GM12878 (cell line): ENCODE measurements around the gene ASPG.

Source experiments
- CTCF ChIP-seq, 3 experiments: IDR thresholded peaks in 2 of 3; conservative IDR thresholded peaks in 1 of 3; 2 replicates each; pipeline ENCODE4 v1.5.1; 2011; ENCODE audit warnings: low read depth in 3 of 3, low read length in 3 of 3, mild to moderate bottlenecking in 3 of 3, control low read depth in 2 of 3, moderate library complexity in 2 of 3, inconsistent platforms in 1 of 3, mixed read lengths in 1 of 3; ENCODE audit not compliant: control insufficient read depth in 2 of 3, insufficient read depth in 1 of 3; ENCODE audit errors: extremely low read depth in 1 of 3
- HCFC1 ChIP-seq: fragments of 150-350 bp; IDR thresholded peaks from 2 replicates; pipeline ENCODE4 v1.6.1; 2014; ENCODE audit warnings: low read length
- HDGF ChIP-seq: fragments of 450-650 bp; IDR thresholded peaks from 2 replicates; pipeline ENCODE4 v1.6.1; 2016; ENCODE audit warnings: antibody characterized with exemption
- POLR2A ChIP-seq: IDR thresholded peaks from 2 replicates; pipeline ENCODE4 v1.6.1; 2011; ENCODE audit warnings: low read depth, mild to moderate bottlenecking, low read length
- POLR2AphosphoS5 ChIP-seq: IDR thresholded peaks from 2 replicates; pipeline ENCODE4 v1.6.1; 2011; ENCODE audit warnings: mild to moderate bottlenecking, low read length, inconsistent platforms
- RELA ChIP-seq: fragments of 450-650 bp; IDR thresholded peaks from 2 replicates; pipeline ENCODE4 v1.8.0; 2014; ENCODE audit warnings: borderline replicate concordance; ENCODE audit not compliant: partially characterized antibody
- TAF1 ChIP-seq: IDR thresholded peaks from 2 replicates; pipeline ENCODE4 v1.6.1; 2011; ENCODE audit warnings: mild to moderate bottlenecking, low read depth, low read length, borderline replicate concordance
- USF1 ChIP-seq: IDR thresholded peaks from 2 replicates; pipeline ENCODE4 v1.6.1; 2011; ENCODE audit warnings: borderline replicate concordance, low read depth, mild to moderate bottlenecking, moderate library complexity, mixed read lengths, low read length; ENCODE audit not compliant: insufficient read depth; ENCODE audit errors: extremely low read length
- ZBTB33 ChIP-seq: fragments of 450-650 bp; IDR thresholded peaks from 2 replicates; pipeline ENCODE4 v1.6.1; 2017; ENCODE audit warnings: mild to moderate bottlenecking
- ZSCAN29 ChIP-seq: fragments of 450-650 bp; IDR thresholded peaks from 2 replicates; pipeline ENCODE4 v1.6.1; 2017; ENCODE audit warnings: mild to moderate bottlenecking, moderate library complexity

- TF ChIP-seq CTCF (IDR thresholded peaks at IDR 0.05 in 2 of 3, conservative IDR thresholded peaks at IDR 0.05 in 1 of 3; ENCODE audit: control insufficient read depth in 2 of 3, extremely low read depth in 1 of 3, insufficient read depth in 1 of 3, low read depth in 3 of 3, low read length in 3 of 3) (no peak), HCFC1 (no peak), ZSCAN29 (no peak), ZBTB33 (no peak), USF1 (no peak), POLR2A (no peak), HDGF (no peak), RELA (no peak), TAF1 (no peak), POLR2AphosphoS5 (no peak)
Measured at GRCh38 chr14:104136472-104137296, 51.2 kb downstream of the ASPG start.
